ENCODE results near the gene IFT20. TPM values are rescaled to one million over a fixed set of nuclear protein-coding genes. Genes with fewer than 3 reads are reported as not detected.

The IFT20 gene
- total and polyA plus RNA-seq, 9 of the 15 experiments (the other 6 are each of a cell fraction or from before 2014, with no cell fraction given), result 11.2 to 38.6 (median 20.1) TPM

DNA sequence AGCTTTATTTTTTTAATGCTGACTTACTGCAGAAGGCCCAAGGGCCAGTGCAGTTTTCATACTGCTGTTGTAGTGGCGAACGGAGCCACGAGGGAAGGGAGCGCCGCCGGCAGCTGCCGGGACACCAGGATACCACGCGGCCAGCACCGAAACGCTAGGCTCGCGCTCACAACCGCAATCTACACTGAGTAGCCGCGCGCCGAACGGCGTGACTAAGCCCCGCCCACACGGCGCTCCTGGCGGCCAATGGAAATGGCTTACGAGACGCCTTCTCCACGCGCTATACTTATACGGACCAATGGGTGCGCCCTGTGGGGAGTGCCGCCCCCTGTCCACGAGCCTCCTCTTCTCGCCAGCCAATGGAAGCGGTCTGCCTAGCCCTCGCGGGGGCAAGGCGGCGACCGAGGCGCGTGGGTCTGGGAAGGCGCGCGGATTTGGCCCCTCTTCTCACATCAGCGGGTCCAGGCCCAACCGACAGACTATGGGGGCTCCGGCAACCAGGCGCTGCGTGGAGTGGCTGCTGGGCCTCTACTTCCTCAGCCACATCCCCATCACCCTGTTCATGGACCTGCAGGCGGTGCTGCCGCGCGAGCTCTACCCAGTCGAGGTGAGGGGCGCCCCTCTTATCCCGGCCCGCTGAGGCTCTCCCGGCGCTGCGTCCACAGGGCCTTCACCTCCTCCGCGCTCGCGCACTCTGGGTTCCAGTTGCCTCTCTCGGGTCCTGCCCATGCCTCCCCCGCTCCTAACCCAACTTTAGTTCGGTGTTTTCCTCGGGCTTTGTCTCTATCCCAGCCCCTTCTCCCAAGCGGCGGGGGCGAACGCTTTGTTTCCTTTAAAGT is 16.3 kb downstream of the IFT20 start, which contains the start of gene TMEM97 (continued):
- peak; percentile 45 for TF ChIP-seq E2F8 (IDR thresholded peaks at IDR 0.05; ENCODE audit: low read depth, partially characterized antibody)
- TF ChIP-seq SREBF2 (CRISPR knock-in tag; IDR thresholded peaks at IDR 0.05), result 0 out of 2 replicates have a peak, but pooled peaks have one; percentile 76
- TF ChIP-seq TBP (optimal IDR thresholded peaks at IDR 0.05; ENCODE audit: low read depth, low read length), result peak; percentile 90
- TF ChIP-seq NFRKB (IDR thresholded peaks at IDR 0.05; ENCODE audit: low read depth), result peak; percentile 18; the same call in 1 of the 2 replicates
- peak; percentile 70 to 73 for TF ChIP-seq NRF1 (conservative IDR thresholded peaks at IDR 0.05 in 1 of 2, IDR thresholded peaks at IDR 0.05 in 1 of 2)
- TF ChIP-seq ZKSCAN1 (IDR thresholded peaks at IDR 0.05; ENCODE audit: low read depth, low read length), result peak; percentile 25; the same call in 1 of the 2 replicates
- no peak for TF ChIP-seq MYBL2 (IDR thresholded peaks at IDR 0.05; ENCODE audit: low read depth)
- no peak for TF ChIP-seq MYBL2 (CRISPR knock-in tag; IDR thresholded peaks at IDR 0.05; ENCODE audit: borderline replicate concordance)
- TF ChIP-seq FOS (IDR thresholded peaks at IDR 0.05; ENCODE audit: extremely low read depth, insufficient read length), result peak; percentile 88
- peak; percentile 49 for TF ChIP-seq SP2 (IDR thresholded peaks at IDR 0.05; ENCODE audit: extremely low read depth, low read depth, low read length, poor library complexity, severe bottlenecking)
- no peak for TF ChIP-seq AFF1 (IDR thresholded peaks at IDR 0.05; ENCODE audit: low read depth in 1 of 2, partially characterized antibody in 2 of 2)
- TF ChIP-seq ZFX (CRISPR knock-in tag; IDR thresholded peaks at IDR 0.05), result peak; percentile 67
- TF ChIP-seq ZNF174 (CRISPR knock-in tag; IDR thresholded peaks at IDR 0.05), result no peak
- TF ChIP-seq HNRNPLL (IDR thresholded peaks at IDR 0.05; ENCODE audit: low read depth, low read length, poor library complexity, severe bottlenecking), result peak; percentile 65
- 0 out of 6 replicates have a peak, but pooled peaks of 1 of the 3 experiments have one; percentile 11 for TF ChIP-seq ZBTB11 (CRISPR knock-in tag; IDR thresholded peaks at IDR 0.05)

All from K562 (cell line).